Germinal center (tissue), 1 donor: ENCODE results near the gene ARSD.
"Not testable (repeated sequence)": the region's sequence is repeated elsewhere in the genome, so short reads cannot be mapped to it uniquely, and the experiment has no call there.

Experiments used
- DNase-seq: peaks from one replicate; pipeline ENCODE4 v3.0.0; 2012; ENCODE audit warnings: mixed read lengths, low spot score

The ARSD gene, protein sequence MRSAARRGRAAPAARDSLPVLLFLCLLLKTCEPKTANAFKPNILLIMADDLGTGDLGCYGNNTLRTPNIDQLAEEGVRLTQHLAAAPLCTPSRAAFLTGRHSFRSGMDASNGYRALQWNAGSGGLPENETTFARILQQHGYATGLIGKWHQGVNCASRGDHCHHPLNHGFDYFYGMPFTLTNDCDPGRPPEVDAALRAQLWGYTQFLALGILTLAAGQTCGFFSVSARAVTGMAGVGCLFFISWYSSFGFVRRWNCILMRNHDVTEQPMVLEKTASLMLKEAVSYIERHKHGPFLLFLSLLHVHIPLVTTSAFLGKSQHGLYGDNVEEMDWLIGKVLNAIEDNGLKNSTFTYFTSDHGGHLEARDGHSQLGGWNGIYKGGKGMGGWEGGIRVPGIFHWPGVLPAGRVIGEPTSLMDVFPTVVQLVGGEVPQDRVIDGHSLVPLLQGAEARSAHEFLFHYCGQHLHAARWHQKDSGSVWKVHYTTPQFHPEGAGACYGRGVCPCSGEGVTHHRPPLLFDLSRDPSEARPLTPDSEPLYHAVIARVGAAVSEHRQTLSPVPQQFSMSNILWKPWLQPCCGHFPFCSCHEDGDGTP

DNA sequence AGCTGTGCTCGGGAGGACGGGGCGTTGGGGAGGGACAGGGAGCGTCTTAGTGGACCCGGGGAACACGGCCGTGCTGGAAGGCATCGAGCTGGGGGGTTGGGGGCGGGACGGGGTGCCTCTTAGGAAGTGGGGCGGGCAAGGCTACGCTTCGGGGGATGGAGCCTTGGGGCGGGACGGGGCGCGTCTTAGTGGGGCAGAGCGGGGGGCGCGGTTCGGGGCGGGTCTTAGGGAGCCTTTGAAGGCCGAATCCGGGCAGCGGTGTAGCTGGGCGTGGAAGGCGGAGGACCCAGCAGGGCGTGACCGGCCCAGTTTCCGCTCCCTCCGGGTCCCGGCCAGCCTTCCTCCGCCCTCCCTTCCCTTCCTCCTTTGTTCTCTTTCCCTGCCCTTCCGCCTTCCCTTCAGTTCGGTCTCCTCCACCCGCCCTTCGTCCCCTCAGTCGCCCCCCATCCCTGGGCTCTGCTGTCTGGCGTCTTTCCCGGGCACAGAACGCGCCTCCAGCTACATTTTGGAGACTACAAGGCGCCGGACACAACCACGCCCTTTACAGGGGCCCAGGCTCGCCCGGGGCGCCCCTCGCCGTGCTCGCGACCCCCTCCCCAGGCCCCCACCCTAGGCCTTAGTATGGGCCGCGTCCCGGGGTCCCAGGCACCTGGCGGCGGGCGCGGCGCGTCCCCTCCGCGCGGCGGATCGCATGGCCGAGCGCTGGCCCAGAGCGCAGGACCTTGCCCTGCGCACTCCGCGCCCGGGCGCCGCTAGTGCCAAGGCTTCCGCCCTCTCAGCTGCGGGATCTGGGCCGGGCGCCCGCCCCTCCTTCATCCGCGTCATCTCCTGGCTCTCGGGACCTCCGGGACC, at the start of gene ARSD:
ARSD (minus strand) TSS at position 757 of the 852 bp plus-strand sequence; CDS start at position 693, 64 bp downstream.
- peak; percentile 34 for DNase-seq

- DNase-seq: not testable (repeated sequence)
Observed at GRCh38 chrX:2978639-2979038, 49.5 kb upstream of the ARSD start.

DNA sequence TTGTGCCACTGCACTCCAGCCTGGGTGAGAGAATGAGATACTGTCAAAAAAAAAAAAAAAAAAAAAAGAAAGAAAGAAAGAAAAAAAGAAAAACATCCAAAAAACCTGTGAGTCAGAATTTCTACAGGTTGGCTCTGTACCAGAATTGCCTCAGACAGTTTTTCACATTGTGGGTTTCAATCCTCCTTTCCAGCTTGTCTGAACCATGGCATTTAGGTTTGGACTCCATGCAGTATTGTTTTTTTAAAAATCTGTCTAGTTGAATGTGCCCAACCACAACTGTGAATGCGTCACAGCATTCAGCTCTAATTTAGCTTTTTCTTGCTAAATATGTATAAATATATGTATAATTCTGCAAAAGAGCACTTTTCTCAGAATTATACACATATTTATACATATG, 45.8 kb upstream of the ARSD start:
- DNase-seq: no peak

GRCh38 chrX:2972391-2972790, 43.3 kb upstream of the ARSD start:
- no peak for DNase-seq

GRCh38 chrX:2969021-2969420, 39.9 kb upstream of the ARSD start:
- no peak for DNase-seq

GRCh38 chrX:2967998-2968909, 39.1 kb upstream of the ARSD start:
- DNase-seq: no peak

- no peak for DNase-seq
Observed at GRCh38 chrX:2967584-2967983, 38.4 kb upstream of the ARSD start.

DNA sequence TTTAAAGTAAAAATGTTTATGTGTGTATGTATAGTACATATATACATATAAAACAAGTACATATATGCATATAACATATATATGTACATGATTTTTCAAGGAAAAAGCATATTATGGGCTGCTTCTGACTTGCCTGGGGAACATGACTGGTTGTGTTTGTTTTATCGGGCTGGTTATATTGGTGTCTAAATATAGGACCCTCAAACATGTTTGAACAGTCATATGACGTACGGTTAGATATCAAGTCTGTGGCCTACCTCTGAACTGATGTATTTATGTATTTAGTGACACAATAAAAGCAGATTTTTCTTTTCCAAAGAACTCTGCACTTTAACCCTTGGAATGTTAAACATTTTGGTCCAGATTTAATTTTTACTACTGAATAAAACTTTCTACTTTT, 37.9 kb upstream of the ARSD start:
- no peak for DNase-seq

DNA sequence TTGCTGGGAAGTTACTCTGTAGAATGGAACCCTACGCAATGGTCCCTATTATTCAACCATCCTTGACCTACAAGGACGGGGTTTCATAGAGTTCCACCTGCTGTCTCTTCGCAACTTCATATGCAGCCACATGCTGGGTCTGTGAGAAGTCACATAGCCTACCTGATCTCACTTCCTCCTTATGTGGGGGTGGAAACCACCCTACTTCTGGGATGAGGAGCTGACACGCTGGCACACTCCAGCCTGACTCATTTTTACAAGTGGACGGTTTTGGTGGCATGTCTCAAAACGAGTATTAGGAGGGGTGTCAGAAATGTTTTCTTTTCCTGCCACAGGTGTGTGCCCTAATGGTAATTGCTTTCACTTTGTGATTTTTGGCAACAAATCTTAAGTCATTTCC, 36.8 kb upstream of the ARSD start:
- no peak for DNase-seq

DNA sequence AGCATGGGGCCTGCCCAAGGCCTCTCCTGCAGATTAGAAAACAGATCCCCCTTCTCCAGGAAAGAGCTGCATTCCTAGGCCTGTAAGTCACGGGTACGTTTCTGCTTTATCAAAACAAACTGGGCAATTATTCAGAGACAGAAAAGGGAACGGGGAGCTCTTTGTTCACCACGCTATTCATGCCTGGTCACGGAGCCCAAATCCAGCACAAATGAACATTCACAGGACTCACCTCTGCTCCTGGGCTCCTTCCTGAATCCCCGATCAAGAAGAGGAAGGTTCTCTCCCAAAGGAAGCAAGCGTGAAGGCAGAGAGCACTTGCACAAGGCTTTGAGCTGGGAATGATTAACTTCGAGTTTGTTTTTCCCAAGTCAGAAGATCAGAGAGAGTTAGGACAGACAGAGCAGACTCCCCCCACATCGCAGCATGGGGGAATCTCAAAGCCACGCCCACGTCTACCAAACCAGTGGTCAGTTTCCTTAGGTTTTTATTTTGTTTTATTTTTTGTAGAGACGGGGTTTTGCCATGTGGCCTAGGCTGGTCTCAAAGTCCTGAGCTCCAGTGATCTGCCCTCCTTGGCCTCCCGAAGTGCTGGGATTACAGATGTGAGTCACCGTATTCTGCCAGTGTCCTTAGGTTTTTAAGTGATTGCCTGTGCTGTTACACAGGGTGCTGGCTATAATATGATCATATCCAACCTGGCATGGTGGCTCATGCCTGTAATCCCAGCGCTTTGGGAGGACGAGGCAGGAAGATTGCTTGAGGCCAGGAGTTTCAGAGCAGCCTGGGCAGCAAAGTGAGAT, 35.1 kb upstream of the ARSD start:
- DNase-seq: not testable (repeated sequence)

DNA sequence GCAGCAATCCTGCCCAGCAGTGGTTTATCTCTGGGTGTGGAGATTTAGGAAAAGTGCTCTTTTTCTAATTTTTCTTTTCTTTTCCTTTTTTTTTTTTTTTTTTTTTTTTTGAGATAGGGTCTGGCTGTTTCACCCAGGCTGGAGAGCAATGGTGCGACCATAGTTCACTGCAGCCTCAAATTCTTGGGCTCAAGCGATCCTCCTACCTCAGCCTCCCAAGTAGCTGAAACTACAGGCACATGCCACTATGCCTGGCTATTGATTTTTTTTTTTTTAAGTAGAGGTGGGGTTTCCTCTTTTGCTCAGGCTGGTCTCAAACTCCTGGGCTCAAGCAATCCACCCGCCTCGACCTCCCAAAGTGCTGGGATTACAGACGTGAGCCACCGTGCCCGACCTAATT, 34.3 kb upstream of the ARSD start:
- not testable (repeated sequence) for DNase-seq

- no peak for DNase-seq
Observed at GRCh38 chrX:2962381-2962780, 33.2 kb upstream of the ARSD start.

- DNase-seq: no peak
Observed at GRCh38 chrX:2960861-2961515, 31.8 kb upstream of the ARSD start.

GRCh38 chrX:2958199-2958598, 29.1 kb upstream of the ARSD start:
- no peak for DNase-seq

DNA sequence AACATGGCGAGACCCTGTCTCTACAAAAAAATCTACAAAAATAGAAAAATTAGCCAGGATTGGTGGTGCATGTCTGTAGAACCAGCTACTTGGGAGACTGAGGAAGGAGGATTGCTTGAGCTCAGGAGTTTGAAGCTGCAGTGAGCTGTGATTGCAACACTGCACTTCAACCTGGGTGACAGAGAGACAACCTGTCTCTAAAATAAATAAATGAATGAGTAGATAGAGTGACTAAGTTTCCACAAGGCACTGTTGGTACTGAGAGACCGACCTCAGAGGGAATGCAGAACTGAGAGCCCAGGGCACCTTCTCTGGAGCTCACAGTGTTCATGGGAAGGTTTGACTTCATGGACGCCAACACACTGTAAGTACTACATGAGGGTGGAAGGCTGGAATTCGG, 26.7 kb upstream of the ARSD start:
- DNase-seq: no peak

DNA sequence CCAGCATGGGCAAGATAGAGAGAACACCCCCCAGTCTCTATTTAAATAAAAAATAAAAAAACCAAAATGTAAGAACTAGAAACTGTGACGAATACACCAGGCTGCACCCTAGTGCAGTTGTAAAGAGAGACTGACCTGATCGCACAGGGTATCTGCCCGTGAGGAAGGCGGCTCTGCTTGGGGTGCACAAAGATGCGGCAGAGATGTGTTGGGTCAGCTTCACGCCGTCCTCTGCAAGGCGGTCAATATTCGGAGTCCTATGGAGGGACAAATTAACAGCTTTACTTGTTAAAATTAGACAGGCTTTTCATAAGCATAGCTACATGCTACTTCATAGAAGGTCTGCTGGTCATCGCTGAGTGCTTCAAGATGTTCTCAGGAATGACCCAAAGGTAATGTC, 26.1 kb upstream of the ARSD start:
- no peak for DNase-seq

DNA sequence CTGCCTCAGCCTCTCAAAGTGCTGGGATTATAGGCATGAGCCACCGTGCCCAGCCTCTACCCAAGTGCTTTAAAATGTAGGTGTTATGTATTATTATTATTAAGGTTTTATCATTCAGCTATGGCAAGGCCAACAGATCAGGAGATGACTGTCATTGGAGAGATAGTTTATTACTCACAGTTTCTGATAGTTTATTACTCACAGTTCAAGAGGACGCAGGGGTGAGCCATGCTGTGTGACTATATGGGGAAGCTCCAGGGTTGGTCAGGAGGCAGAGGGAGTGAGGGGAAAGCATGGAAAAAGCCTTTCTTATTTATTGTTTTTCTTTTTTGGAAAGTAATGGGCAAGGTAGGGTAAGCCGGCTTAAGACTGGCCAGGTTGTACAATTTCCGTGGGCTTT, 25.4 kb upstream of the ARSD start:
- DNase-seq: no peak

DNA sequence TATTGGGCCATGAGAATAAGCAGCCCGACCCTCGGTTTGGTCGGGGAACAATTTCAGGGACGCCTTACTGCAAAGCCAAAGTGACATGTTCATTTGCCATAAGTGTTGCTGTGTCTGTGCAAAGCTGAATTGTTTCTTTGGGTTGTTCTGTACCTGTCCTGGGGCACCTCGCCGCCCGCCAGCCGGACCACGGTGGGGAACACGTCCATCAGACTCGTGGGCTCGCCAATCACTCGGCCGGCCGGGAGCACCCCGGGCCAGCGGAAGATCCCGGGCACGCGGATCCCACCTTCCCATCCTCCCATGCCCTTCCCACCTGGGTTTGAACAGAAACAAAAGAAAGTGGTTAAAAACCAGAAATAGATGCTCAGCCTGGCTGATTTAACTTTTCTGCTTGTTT, 8.8 kb upstream of the ARSD start:
- not testable (repeated sequence) for DNase-seq

DNA sequence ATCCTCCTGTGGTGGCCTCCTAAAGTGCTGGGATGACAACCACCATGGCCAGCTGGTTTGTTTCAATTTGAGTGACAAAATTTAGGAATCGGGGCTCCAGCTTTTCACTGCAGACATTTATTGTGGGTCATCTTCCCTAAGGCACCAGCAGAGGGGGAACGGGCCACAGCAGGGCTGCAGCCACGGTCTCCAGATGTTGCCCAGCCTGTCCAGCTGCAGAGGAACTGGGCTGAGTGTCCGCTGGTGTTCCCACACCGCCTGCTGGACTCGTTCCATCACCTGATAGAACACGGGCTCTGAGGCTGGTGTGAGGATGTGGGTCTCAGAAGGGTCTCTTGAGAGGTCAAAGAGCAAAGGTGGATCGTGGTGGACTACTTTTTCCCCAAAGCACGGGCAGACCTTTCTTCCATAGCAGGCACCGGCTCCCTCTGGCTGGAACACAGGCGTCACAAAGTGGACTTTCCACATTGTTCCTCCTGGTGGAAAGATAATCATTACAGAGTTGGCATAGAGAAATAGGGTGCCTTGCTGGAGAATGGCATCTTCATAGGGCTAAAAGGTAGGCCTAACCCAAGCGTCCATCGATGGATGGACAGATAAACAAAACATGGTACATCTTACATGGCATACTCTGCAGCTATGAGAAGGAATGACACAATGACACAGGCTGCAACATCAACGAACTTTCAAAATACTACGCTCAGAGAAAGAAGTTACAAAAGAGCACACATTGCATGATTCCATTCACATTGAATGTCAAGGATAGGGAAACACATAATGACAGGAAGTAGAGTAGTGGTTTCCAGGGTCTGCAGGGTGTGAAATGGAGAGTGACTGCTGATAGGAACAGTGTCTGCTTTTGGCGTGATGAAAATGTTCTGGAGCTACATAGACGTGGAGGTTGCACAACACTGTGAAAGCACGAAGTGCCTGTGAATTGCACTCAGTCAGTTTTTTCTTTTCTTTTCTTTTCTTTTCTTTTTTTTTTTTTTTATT, 5.9 kb upstream of the ARSD start:
- no peak for DNase-seq
